Bronchial epithelial cell (primary cell): ENCODE data around the gene DDR1. TPM values are rescaled to one million over a fixed set of nuclear protein-coding genes. Genes with fewer than 3 reads are reported as not detected.
A peak's percentile ranks its signal among the peaks of the same experiment; 100 is the strongest.

Experiments
- DNase-seq: peaks from one replicate; pipeline ENCODE4 v3.0.0-alpha.2; 2010; ENCODE audit warnings: low read depth
- FAIRE-seq: peaks from 2 replicates; lab custom pipeline; 2011; peaks lifted over from hg19 to GRCh38; lab: Jason Lieb, UNC
- H3K27me3 ChIP-seq: 2 replicates; pipeline ENCODE4 v1.5.1; 2011; ENCODE audit warnings: low read length; ENCODE audit not compliant: control insufficient read depth, insufficient read depth
- H3K36me3 ChIP-seq: 2 replicates; pipeline ENCODE4 v1.5.1; 2011; ENCODE audit warnings: low read length; ENCODE audit not compliant: control insufficient read depth, insufficient read depth
- H3K4me3 ChIP-seq: 2 replicates; pipeline ENCODE4 v1.5.1; 2011; ENCODE audit warnings: mild to moderate bottlenecking, low read depth, low read length, control low read depth
- CTCF ChIP-seq: IDR thresholded peaks from 2 replicates; pipeline ENCODE4 v1.5.1; 2011; ENCODE audit warnings: mild to moderate bottlenecking, moderate library complexity, low read length, control low read depth, inconsistent platforms; ENCODE audit not compliant: insufficient read depth, severe bottlenecking
- total RNA-seq: library from RNA; depleted of rRNA; stranded (reverse); fragments of >200 nt; gene quantifications from 2 replicates; pipeline ENCODE4 v1.2.1, GENCODE V29; 2014

DDR1 gene
- total RNA-seq, 1 donor from 2014 or later, result 149 TPM

GRCh38 chr6:30875244-30876038 lies 8.9 kb upstream of the DDR1 start:
- H3K4me3 ChIP-seq, result peak overlapping the region; percentile 6
- no peak for TF ChIP-seq CTCF
- H3K36me3 ChIP-seq, result no peaks in the 10 kb centered on the region
- DNase-seq (peak; percentile 62), FAIRE-seq (no peak)
- no peaks in the 10 kb centered on the region for H3K27me3 ChIP-seq

GRCh38 chr6:30876039-30876730 lies 8.1 kb upstream of the DDR1 start:
- H3K36me3 ChIP-seq, result no peaks in the 10 kb centered on the region
- FAIRE-seq (no peak), DNase-seq (peak; percentile 98)
- no peak for TF ChIP-seq CTCF
- no peaks in the 10 kb centered on the region for H3K27me3 ChIP-seq
- no peak overlapping the region for H3K4me3 ChIP-seq

GRCh38 chr6:30877419-30878262 lies 6.7 kb upstream of the DDR1 start:
- Histone ChIP-seq H3K36me3 (no peaks in the 10 kb centered on the region), H3K27me3 (no peaks in the 10 kb centered on the region), H3K4me3 (no peak overlapping the region)
- peak; percentile 86 for TF ChIP-seq CTCF
- FAIRE-seq (no peak), DNase-seq (peak; percentile 80)

GRCh38 chr6:30879684-30880427 lies 4.5 kb upstream of the DDR1 start:
- TF ChIP-seq CTCF, result no peak
- FAIRE-seq (no peak), DNase-seq (no peak)
- H3K27me3 ChIP-seq, result no peaks in the 10 kb centered on the region
- no peak overlapping the region for H3K4me3 ChIP-seq
- H3K36me3 ChIP-seq, result no peaks in the 10 kb centered on the region

GRCh38 chr6:30880698-30881252 lies 3.5 kb upstream of the DDR1 start:
- FAIRE-seq, result no peak

More at GRCh38 chr6:30880698-30881252, 3.5 kb upstream of the DDR1 start:
- H3K4me3 ChIP-seq, result no peak overlapping the region
- H3K27me3 ChIP-seq, result no peaks in the 10 kb centered on the region
- DNase-seq, result no peak
- no peaks in the 10 kb centered on the region for H3K36me3 ChIP-seq
- no peak for TF ChIP-seq CTCF
